ENCODE results near the gene MT3. TPM values are rescaled to one million over a fixed set of nuclear protein-coding genes. Genes with fewer than 3 reads are reported as not detected.

Gene MT3
- total and polyA plus RNA-seq, 2 of the 13 experiments (the other 11 are each of a cell fraction or from before 2014, with no cell fraction given): not detected

DNA sequence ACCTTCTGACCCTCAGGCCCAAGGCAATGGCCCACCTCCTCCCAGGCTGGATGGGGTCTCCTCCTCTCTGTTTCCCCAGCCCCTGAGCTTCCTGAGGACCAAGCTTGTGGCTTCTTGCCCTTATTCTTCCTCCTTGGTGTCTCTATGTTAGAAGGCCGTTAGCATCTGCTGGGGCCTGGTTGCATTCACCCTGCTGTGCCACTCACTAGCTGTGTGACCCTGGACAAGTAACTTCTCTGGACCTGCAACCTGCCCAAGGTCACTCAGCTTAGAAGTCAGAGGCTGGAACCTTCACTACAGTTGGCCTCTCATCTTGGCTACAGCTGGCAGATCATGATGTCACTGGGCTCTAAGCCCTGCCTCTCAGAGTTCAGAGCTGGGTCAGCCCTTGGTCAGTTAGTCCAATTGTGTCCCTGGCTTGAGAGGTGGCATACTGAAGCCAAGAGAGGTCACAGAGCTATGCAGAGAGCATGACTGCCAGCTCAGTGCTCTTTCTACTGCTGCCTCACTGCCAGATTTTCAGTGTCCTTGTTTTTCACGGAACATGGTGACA is 22.0 kb downstream of the MT3 start (continued):
- TF ChIP-seq POLR2G (IDR thresholded peaks at IDR 0.05; ENCODE audit: low read depth, low read length): no peak
- no peak for TF ChIP-seq ZNF781 (CRISPR knock-in tag; IDR thresholded peaks at IDR 0.05; ENCODE audit: borderline replicate concordance, not compliant biosample characterization)
- TF ChIP-seq POGK (CRISPR knock-in tag; conservative IDR thresholded peaks at IDR 0.05): no peak
- no peak for TF ChIP-seq DR1 (CRISPR knock-in tag; IDR thresholded peaks at IDR 0.05)
- TF ChIP-seq ZBTB3 (CRISPR knock-in tag; IDR thresholded peaks at IDR 0.05; ENCODE audit: borderline replicate concordance, low read depth): no peak
- TF ChIP-seq CREBL2 (CRISPR knock-in tag; IDR thresholded peaks at IDR 0.05; ENCODE audit: borderline replicate concordance): no peak
- no peak for TF ChIP-seq ZNF782 (CRISPR knock-in tag; IDR thresholded peaks at IDR 0.05; ENCODE audit: borderline replicate concordance)
- no peak for TF ChIP-seq GLI4 (CRISPR knock-in tag; IDR thresholded peaks at IDR 0.05; ENCODE audit: borderline replicate concordance)
- TF ChIP-seq ZNF12 (CRISPR knock-in tag; IDR thresholded peaks at IDR 0.05): no peak
- no peak for TF ChIP-seq GPN1 (CRISPR knock-in tag; IDR thresholded peaks at IDR 0.05; ENCODE audit: borderline replicate concordance)
- TF ChIP-seq HMG20A (CRISPR knock-in tag; IDR thresholded peaks at IDR 0.05; ENCODE audit: borderline replicate concordance): peak; percentile 60; the same call in 1 of the 2 replicates
- TF ChIP-seq SOX6 (IDR thresholded peaks at IDR 0.05): no peak
- peak; percentile 28; the same call in 1 of the 2 replicates for TF ChIP-seq SOX6 (CRISPR knock-in tag; IDR thresholded peaks at IDR 0.05)
- no peak for TF ChIP-seq REST (IDR thresholded peaks at IDR 0.05; ENCODE audit: borderline replicate concordance in 1 of 2, low read depth in 1 of 2, low read length in 2 of 2)
- no peak for TF ChIP-seq ZNF296 (CRISPR knock-in tag; conservative IDR thresholded peaks at IDR 0.05)
- TF ChIP-seq RFXANK (CRISPR knock-in tag; IDR thresholded peaks at IDR 0.05): no peak
- TF ChIP-seq ARNT2 (CRISPR knock-in tag; IDR thresholded peaks at IDR 0.05; ENCODE audit: low read depth): no peak
- TF ChIP-seq SMYD3 (CRISPR knock-in tag; IDR thresholded peaks at IDR 0.05): no peak
- TF ChIP-seq ZNF597 (CRISPR knock-in tag; IDR thresholded peaks at IDR 0.05): no peak
- peak; percentile 70 for TF ChIP-seq MED1 (CRISPR knock-in tag; IDR thresholded peaks at IDR 0.05)
- TF ChIP-seq, protein P1, sequence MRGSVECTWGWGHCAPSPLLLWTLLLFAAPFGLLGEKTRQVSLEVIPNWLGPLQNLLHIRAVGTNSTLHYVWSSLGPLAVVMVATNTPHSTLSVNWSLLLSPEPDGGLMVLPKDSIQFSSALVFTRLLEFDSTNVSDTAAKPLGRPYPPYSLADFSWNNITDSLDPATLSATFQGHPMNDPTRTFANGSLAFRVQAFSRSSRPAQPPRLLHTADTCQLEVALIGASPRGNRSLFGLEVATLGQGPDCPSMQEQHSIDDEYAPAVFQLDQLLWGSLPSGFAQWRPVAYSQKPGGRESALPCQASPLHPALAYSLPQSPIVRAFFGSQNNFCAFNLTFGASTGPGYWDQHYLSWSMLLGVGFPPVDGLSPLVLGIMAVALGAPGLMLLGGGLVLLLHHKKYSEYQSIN (CRISPR knock-in tag; IDR thresholded peaks at IDR 0.05; ENCODE audit: borderline replicate concordance): no peak
- no peak; the same call in 1 of the 2 replicates for TF ChIP-seq NR2F6 (IDR thresholded peaks at IDR 0.05)
- peak; percentile 61; the same call in 1 of the 2 replicates for TF ChIP-seq NR2F6 (CRISPR knock-in tag; IDR thresholded peaks at IDR 0.05)
- TF ChIP-seq MIXL1 (CRISPR knock-in tag; IDR thresholded peaks at IDR 0.05): no peak

Data from HepG2 (cell line).